ENCODE measurements around the gene ABAT.
"Not testable (repeated sequence)": the region's sequence is repeated elsewhere in the genome, so short reads cannot be mapped to it uniquely, and the experiment has no call there.

The ABAT gene

DNA sequence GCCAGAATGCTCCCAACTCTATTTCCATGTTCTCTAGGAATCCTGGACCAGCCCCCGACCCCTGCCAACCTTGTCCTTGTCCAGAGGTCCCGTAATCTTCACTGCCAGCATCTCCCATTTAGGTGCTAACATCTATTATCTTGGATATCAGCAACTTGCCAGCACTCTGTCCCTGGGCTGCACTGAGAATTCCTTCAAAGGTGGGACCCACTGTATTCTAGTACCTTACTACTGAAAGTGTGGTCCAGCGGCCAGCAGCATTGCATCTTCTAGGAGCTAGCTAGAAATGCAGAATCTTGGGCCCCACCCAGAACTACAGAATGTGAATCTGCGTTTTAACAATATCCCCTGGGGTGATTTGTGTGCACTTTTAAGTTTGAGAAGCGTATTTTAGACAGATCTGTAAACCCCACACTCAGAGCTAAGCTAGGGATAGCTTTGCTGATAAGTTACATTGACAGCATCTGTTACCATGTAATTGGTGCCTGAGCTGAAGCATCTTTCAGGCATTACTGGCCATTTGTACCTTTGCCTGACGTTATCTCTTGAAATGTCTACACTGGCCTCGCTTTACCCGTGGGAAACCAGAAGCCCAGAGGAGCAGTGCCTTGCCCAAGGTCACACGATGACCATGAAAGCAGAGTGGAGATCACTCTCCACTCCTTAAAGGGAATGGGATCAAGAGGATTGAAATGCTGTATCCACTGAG is 8.3 kb downstream of the ABAT start:
- no peak for DNase-seq

DNA sequence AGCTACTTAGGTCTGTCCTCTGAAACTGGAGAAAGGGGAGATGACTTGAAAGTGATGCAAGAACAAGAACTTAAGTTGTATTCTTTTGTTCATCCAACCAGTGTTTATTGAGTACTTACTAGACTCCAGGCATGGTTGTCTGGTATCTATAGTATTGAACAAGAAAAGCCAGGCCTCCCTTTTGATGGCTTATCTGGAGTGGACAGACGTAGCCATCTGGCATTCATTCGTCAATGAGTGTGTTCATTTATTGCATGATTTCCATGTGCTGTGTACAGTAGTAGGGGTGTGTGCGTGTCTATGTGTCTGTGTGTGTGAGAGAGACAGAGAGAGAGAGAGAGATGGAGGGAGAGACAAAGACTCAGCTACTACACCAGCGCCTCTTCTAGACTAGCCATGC is 9.2 kb downstream of the ABAT start:
- no peak for DNase-seq

DNA sequence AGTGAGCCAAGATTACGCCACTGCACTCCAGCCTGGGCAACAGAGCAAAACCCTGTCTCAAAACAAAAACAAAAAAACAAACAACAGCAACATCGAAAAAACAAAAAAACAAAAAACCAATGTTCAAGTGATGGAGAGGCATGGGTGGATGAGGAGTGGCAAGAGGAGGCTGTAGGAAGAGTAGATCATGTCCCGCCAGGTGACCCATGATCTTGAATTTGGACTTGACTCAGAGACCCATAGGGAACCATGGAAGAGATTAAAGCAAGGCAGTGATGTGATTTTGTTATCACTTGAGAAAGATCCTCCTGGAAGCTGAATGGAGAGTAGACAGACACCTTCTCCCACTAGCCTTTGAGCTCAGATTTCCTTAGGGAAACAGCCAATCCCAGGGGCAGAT is 11.2 kb downstream of the ABAT start:
- DNase-seq, result peak; percentile 19

- peak; percentile 31 for DNase-seq
Measured at GRCh38 chr16:8686031-8686621, 11.7 kb downstream of the ABAT start.

GRCh38 chr16:8686879-8687278 is 12.5 kb downstream of the ABAT start:
- DNase-seq, result peak; percentile 16

GRCh38 chr16:8689686-8690085 is 15.3 kb downstream of the ABAT start:
- no peak for DNase-seq

DNA sequence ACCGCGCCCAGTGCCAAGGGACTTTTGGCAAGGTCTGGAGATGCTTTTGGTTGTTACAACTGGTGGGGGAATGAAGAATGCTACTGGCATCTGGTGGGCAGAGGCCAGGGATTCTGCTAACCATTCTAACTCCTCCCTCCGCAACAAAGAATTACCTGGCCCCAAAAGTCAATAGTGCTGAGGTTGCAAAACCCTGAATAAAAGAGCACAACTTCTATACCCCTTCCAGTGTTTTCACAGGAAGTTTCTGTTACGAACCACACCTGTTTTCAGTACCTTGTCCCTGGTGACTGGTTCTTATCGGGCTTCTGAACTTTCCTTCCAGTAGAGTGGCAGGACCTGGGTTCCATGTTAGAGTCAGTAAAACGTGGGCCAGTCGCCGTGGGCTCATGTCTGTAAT is 17.3 kb downstream of the ABAT start:
- DNase-seq, result no peak

DNA sequence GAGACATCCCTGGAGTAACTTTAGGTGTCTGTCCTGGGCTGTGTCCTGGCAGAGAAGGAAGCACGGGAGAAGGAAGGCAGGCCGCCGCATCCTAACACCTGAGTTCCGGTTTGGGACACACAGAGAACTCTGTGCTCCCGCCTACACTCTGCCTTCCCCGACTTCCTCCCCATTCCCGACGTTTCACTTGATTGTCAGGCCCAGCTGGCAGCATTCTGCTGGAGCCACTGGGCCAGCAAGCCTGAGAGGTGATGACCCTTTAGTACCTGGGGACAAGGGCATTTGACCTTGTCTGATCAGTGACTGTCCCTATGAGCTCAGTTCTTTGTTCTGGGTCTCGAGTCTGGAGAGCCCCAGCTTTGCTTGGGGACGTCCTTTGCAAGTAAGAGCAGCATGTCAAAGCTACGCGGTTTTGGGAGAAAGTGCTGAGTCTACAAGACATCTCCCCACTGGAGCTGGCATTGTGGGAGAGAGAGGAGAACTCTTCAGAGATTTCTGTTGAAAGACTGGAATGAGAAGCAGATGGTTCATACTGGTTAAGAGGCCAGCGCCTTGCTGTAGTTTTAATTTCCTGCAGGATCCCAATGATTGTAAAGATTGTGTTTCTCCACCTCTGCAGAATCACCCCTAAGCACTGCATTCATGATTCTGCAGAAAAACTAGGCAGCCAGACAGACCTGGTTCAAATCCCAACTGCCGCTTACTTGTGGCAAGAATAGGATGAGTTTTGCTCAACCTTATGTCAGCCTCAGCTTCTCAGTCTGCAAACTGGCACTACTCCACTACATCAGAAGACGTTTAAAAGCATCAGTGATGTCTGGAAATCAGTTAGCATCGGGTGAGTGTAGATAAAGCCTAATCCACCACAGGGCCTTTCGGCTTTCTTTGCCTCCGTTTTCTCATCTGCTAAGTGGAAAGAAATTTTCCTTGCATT is 20.6 kb downstream of the ABAT start:
- no peak for DNase-seq

DNA sequence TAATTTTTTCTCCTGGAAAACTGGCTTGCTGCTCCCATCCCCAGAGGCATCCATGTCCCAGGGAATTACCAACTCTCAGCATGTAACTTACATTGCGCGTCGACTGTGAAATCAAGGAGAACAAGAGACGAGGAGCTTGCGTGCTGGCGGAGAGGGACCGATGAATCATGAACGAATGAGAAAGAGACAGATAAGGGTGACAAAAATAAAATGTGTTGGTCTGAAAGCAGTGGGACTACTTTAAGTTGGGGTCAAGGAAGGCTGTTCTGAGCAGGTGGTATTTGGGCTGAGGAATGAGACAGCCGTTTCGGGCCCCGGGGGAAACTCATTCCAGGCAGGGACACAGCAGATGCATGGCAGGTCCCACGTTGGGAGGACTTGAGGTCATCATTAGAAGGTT is 22.5 kb downstream of the ABAT start:
- no peak for DNase-seq

DNA sequence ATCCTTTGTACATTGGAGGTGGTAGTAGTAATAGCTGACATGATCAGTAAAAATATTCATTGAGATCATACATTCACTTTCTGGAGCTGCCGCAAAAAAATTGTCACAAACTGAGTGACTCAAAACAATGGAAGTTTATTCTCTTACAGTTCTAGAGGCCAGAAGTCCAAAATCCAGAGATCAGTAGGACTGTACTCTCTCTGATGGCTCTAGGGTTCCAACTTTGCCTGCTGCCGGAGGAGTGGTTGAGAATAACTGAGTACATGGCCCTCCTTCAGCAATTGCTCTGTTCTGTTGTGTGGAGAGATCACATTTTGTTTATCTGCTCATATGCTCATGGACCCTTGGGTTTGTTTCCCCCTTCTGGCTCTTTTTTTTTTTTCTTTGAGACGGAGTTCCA is 23.5 kb downstream of the ABAT start:
- no peak for DNase-seq

- no peak for DNase-seq
Measured at GRCh38 chr16:8703693-8704092, 29.3 kb downstream of the ABAT start.

DNA sequence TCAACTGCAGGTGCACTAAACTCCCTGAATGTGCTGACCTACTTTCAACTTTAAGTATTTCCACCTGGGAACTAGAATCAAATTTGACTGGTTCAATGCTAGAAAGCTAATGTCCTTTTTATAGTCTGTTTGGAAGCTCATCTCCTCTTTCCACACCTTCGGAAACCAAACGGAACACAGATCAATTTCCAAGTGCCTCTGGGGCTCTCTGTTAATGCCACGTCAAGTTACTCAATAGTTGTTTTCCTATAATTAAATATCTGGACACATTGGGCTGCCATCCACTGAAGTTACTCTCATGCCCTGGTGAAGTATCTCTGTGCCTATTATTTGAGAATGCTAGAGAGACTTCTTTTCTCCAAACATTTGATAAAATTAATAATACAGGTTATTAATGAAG is 29.7 kb downstream of the ABAT start:
- DNase-seq, result no peak

- DNase-seq, result not testable (repeated sequence)
Measured at GRCh38 chr16:8705100-8705822, 30.8 kb downstream of the ABAT start.

DNA sequence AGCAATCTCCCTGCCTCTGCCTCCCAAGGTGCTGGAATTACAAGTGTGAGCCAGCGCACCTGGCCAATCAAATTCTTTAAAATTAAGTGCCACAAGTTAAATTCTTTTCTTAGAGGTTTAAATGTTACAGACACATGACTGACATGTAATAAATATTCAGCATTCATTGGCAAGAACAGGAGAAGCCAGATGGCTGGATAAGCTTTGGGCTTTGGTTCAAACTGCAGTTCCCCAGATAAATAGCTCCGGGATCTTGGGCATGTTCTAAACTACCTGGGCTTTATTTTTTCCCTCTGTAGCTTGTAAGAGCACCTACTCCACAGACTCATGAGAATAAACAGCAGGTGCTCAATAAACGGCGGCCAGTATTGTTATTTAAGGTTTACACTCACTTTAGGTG is 34.1 kb downstream of the ABAT start:
- no peak for DNase-seq

DNA sequence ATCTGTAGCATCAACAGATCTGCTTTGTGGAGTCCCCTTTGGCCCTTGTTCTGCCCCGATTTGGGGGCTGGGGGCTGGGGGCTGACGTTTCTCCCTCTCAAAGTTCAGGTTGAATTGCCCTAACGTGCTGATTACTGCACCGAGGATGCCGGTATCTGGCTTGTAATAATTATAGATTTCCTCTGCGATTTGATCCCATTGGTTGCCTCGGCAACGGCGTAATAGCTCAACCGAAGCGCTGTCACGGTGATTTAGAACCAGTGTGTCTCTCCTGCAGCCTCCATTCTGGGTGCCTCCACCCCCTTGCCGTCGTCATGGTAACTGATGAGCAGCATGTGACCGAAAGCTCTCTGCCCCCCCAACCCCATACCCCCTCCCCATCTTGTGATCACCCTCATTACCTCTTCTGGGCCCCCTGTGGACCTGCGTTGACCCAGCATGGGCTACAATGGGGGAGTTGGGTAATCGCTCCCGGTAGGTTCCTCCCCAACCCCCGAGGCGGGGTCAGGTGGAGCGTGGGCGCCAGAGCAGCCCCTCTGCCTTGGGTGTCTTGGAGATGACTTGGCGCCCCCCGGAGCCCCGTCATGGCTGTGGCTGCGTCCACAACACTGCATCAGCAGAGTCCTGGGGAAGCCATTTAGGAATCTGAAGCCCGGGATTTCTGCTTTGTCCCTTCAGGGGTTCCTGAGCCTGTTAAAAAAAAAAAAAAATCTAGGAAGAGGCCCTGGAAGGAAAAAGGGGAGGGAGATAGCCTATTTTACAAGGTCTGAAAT is 38.4 kb downstream of the ABAT start:
- no peak for DNase-seq

GRCh38 chr16:8713635-8714172 is 39.3 kb downstream of the ABAT start:
- no peak for DNase-seq

GRCh38 chr16:8714174-8714573 is 39.8 kb downstream of the ABAT start:
- no peak for DNase-seq

GRCh38 chr16:8714807-8715206 is 40.4 kb downstream of the ABAT start:
- DNase-seq, result no peak

GRCh38 chr16:8716052-8716451 is 41.6 kb downstream of the ABAT start:
- DNase-seq, result no peak

DNA sequence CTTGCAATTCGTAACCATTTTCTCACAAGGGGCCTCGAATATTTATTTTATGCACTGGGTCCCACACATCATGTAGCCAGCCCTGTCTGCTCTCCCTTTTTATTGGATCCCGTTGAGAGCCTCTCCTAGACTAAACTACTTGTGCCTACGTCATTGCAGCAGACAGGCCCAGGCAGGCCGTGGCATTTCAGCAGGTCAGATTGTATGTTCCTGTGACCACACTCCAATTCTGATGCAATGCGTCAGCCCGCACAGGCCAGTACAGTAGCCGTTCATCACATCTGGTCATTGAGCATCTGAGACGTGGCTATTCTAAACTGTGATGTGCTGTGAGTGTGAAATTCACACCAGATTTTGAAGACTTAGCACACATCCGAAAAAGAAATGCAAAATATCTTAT is 42.2 kb downstream of the ABAT start:
- DNase-seq, result peak; percentile 86

- DNase-seq, result no peak
Measured at GRCh38 chr16:8717469-8717868, 43.1 kb downstream of the ABAT start.

- DNase-seq, result no peak
Measured at GRCh38 chr16:8717892-8718415, 43.5 kb downstream of the ABAT start.

Measured in NCI-H510A treated with DMSO at 0.1 percent for 48 hours (cell line).